Cardiac fibroblast (primary cell): Measurements from ENCODE around the gene PRR36.

Source experiments
- DNase-seq, 2 donors: peaks; one replicate each; pipeline versions ENCODE4 v3.0.0 to v3.0.0-alpha.2; 2010; ENCODE audit warnings: low read depth in 2 of 2
- H3K4me3 ChIP-seq, 2 donors: replicated peaks in 1 of 2; 1 replicate in 1 of 2; 2 replicates in 1 of 2; pipeline ENCODE4 v1.5.1; 2011; ENCODE audit warnings: low read depth in 2 of 2, low read length in 2 of 2, mild to moderate bottlenecking in 2 of 2, moderate library complexity in 1 of 2
- CTCF ChIP-seq: IDR thresholded peaks from one replicate; pipeline ENCODE4 v1.5.1; 2011; ENCODE audit warnings: low read depth, mild to moderate bottlenecking, low read length, inconsistent platforms

PRR36 gene

GRCh38 chr19:7822910-7823515, 51.2 kb downstream of the PRR36 start:
- no peak for DNase-seq
- no peak for TF ChIP-seq CTCF

GRCh38 chr19:7820588-7820987, 53.6 kb downstream of the PRR36 start:
- TF ChIP-seq CTCF = no peak
- H3K4me3 ChIP-seq = no peak overlapping the region
- no peak for DNase-seq

More at GRCh38 chr19:7822910-7823515, 51.2 kb downstream of the PRR36 start:
- no peak overlapping the region for H3K4me3 ChIP-seq

- H3K4me3 ChIP-seq = no peak overlapping the region
- no peak for DNase-seq
- TF ChIP-seq CTCF = no peak
Measured at GRCh38 chr19:7819337-7819736, 54.9 kb downstream of the PRR36 start.

- TF ChIP-seq CTCF = no peak
- DNase-seq = no peak
- H3K4me3 ChIP-seq = no peak overlapping the region
Measured at GRCh38 chr19:7818806-7819205, 55.4 kb downstream of the PRR36 start.
